Keratinocyte (primary cell): ENCODE data around the gene TNS1. TPM values are rescaled to one million over a fixed set of nuclear protein-coding genes. Genes with fewer than 3 reads are reported as not detected.
A peak's percentile ranks its signal among the peaks of the same experiment; 100 is the strongest.

Source experiments
- DNase-seq: peaks from one replicate; pipeline ENCODE4 v3.0.0-alpha.2; 2011; ENCODE audit warnings: low read depth, missing footprints, low spot score
- FAIRE-seq: peaks from 2 replicates; lab custom pipeline; 2011; peaks lifted over from hg19 to GRCh38; lab: Jason Lieb, UNC
- H2AFZ ChIP-seq: 2 replicates; pipeline ENCODE4 v1.6.0; 2012; ENCODE audit warnings: low read length, control low read depth, inconsistent platforms; ENCODE audit not compliant: control insufficient read depth
- H3K27ac ChIP-seq: 2 replicates; pipeline ENCODE4 v1.5.1; 2011; ENCODE audit warnings: low read length; ENCODE audit not compliant: control insufficient read depth, insufficient read depth
- H3K27me3 ChIP-seq: 3 replicates; pipeline ENCODE4 v1.6.0; 2011; ENCODE audit warnings: low read length; ENCODE audit not compliant: control insufficient read depth, insufficient read depth; ENCODE audit errors: extremely low read depth
- H3K36me3 ChIP-seq, 2 experiments: 2 replicates in 1 of 2; 3 replicates in 1 of 2; pipeline ENCODE4 v1.5.1; 2011; ENCODE audit warnings: low read length in 2 of 2, mild to moderate bottlenecking in 1 of 2; ENCODE audit not compliant: control insufficient read depth in 2 of 2, insufficient read depth in 2 of 2; ENCODE audit errors: extremely low read depth in 1 of 2
- H3K4me1 ChIP-seq: 3 replicates; pipeline ENCODE4 v1.5.1; 2011; ENCODE audit warnings: low read length; ENCODE audit not compliant: control insufficient read depth, insufficient read depth; ENCODE audit errors: extremely low read depth
- H3K4me2 ChIP-seq: 3 replicates; pipeline ENCODE4 v1.6.0; 2011; ENCODE audit warnings: low read depth, low read length; ENCODE audit not compliant: control insufficient read depth, insufficient read depth; ENCODE audit errors: extremely low read depth
- H3K4me3 ChIP-seq, 3 experiments: fragments of 200-600 bp in 1 of 3; sonication (generic) in 1 of 3; 2 replicates in 2 of 3; 3 replicates in 1 of 3; pipeline ENCODE4 v1.5.1; 2011 to 2016; ENCODE audit warnings: low read length in 3 of 3, mild to moderate bottlenecking in 3 of 3, control low read depth in 2 of 3, inconsistent platforms in 1 of 3, low read depth in 1 of 3, mixed read lengths in 1 of 3, mixed run types in 1 of 3, moderate library complexity in 1 of 3; ENCODE audit not compliant: control insufficient read depth in 2 of 3, insufficient read depth in 2 of 3; ENCODE audit errors: extremely low read depth in 1 of 3
- H3K79me2 ChIP-seq: 2 replicates; pipeline ENCODE4 v1.6.0; 2012; ENCODE audit warnings: low read length; ENCODE audit not compliant: control insufficient read depth, insufficient read depth
- H3K9ac ChIP-seq: 3 replicates; pipeline ENCODE4 v1.6.0; 2011; ENCODE audit warnings: low read length; ENCODE audit not compliant: control insufficient read depth, insufficient read depth; ENCODE audit errors: extremely low read depth
- H3K9me1 ChIP-seq: 3 replicates; pipeline ENCODE4 v1.6.0; 2011; ENCODE audit warnings: low read length; ENCODE audit not compliant: control insufficient read depth, insufficient read depth; ENCODE audit errors: extremely low read depth
- H3K9me3 ChIP-seq: 2 replicates; pipeline ENCODE4 v1.5.1; 2012; ENCODE audit warnings: low read depth, low read length; ENCODE audit not compliant: control insufficient read depth
- H4K20me1 ChIP-seq: 3 replicates; pipeline ENCODE4 v1.6.0; 2011; ENCODE audit warnings: low read length; ENCODE audit not compliant: control insufficient read depth, insufficient read depth; ENCODE audit errors: extremely low read depth
- EZH2 ChIP-seq: IDR thresholded peaks from one replicate; pipeline ENCODE4 v1.6.1; 2012; ENCODE audit warnings: inconsistent platforms, mild to moderate bottlenecking, low read length, moderate library complexity
- dilution Hi-C: fragments of 300-500 bp; cut with MboI; formaldehyde crosslinking; loops from one replicate; pipeline ENCODE4 v1.7.0; 2020; ENCODE audit warnings: low sequenced_read_pairs; ENCODE audit not compliant: extremely low pct_ligation_motif_present
- polyA plus RNA-seq, 5 experiments: library from polyadenylated mRNA; depleted of rRNA in 3 of 5; stranded (reverse) in 3 of 5; stranded (forward) in 1 of 5; unstranded in 1 of 5; fragments of >200 nt; gene quantifications; 1 replicate in 1 of 5; 2 replicates in 3 of 5; 3 replicates in 1 of 5; pipeline versions ENCODE4 v1.2.1 to v1.2.3, GENCODE V29; 2011 to 2012; ENCODE audit warnings: missing spikeins in 2 of 5, low read depth in 1 of 5, low replicate concordance in 1 of 5
- TF ChIP-seq, protein P1 (sequence below), 3 experiments: IDR thresholded peaks in 1 of 3; conservative IDR thresholded peaks in 1 of 3; optimal IDR thresholded peaks in 1 of 3; 2 replicates in 2 of 3; 3 replicates in 1 of 3; pipeline versions ENCODE3 to v1.5.1; 2011; ENCODE audit warnings: low read length in 3 of 3, mild to moderate bottlenecking in 3 of 3, moderate library complexity in 2 of 3, control low read depth in 1 of 3, inconsistent platforms in 1 of 3; ENCODE audit not compliant: insufficient read depth in 2 of 3; ENCODE audit errors: extremely low read depth in 1 of 3

Gene TNS1
- polyA plus RNA-seq, 1 donor (not counting 4 experiments of a cell fraction or from before 2014, with no cell fraction given): 2.5 TPM

- H3K27me3 ChIP-seq: peaks cover 39% of the 10 kb centered on the region
- H3K4me2 ChIP-seq: no peak overlapping the region
- no peak for FAIRE-seq
- no peak overlapping the region for H3K27ac ChIP-seq
- H3K4me1 ChIP-seq: peaks cover 41% of the 10 kb centered on the region
- H3K79me2 ChIP-seq: no peaks in the 10 kb centered on the region
- no peak overlapping the region for H3K4me3 ChIP-seq
- H2AFZ ChIP-seq: no peak overlapping the region
- H4K20me1 ChIP-seq: no peaks in the 10 kb centered on the region
- DNase-seq: no peak
- dilution Hi-C loops: no loop called here
- H3K9me1 ChIP-seq: no peaks in the 10 kb centered on the region
- H3K36me3 ChIP-seq: no peaks in the 10 kb centered on the region
- no peak overlapping the region for H3K9ac ChIP-seq
- H3K9me3 ChIP-seq: no peaks in the 10 kb centered on the region
- no peak for TF ChIP-seq EZH2
- TF ChIP-seq, protein P1, sequence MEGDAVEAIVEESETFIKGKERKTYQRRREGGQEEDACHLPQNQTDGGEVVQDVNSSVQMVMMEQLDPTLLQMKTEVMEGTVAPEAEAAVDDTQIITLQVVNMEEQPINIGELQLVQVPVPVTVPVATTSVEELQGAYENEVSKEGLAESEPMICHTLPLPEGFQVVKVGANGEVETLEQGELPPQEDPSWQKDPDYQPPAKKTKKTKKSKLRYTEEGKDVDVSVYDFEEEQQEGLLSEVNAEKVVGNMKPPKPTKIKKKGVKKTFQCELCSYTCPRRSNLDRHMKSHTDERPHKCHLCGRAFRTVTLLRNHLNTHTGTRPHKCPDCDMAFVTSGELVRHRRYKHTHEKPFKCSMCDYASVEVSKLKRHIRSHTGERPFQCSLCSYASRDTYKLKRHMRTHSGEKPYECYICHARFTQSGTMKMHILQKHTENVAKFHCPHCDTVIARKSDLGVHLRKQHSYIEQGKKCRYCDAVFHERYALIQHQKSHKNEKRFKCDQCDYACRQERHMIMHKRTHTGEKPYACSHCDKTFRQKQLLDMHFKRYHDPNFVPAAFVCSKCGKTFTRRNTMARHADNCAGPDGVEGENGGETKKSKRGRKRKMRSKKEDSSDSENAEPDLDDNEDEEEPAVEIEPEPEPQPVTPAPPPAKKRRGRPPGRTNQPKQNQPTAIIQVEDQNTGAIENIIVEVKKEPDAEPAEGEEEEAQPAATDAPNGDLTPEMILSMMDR (optimal IDR thresholded peaks at IDR 0.05 in 1 of 3, IDR thresholded peaks at IDR 0.05 in 1 of 3, conservative IDR thresholded peaks at IDR 0.05 in 1 of 3; ENCODE audit: extremely low read depth in 1 of 3, insufficient read depth in 2 of 3, low read length in 3 of 3): no peak
These were observed 3.9 kb upstream of the TNS1 start for GRCh38 chr2:218006741-218007140.

DNA sequence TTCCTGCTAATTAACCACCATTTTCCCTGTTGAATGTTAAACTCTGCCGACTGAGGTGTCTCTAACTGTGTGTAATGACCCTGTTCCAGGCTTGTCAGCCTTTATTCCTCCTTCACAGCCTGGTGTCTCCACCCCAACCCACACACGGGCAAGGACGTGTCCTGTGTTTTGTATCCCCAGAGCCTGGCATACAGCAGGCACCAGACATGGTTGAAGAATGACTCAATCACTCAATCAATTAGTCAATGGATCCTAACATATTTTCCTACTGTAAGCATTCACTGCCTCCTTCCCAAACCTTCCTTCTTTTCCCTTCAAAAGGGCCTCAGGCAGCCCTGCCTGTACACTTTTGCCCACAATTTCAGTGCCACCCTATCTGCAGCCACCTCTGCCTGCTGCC, 2.7 kb upstream of the TNS1 start:
- H3K4me3 ChIP-seq: no peak overlapping the region
- H3K27ac ChIP-seq: no peak overlapping the region
- peak overlapping the region; percentile 73 for H3K4me2 ChIP-seq
- no peaks in the 10 kb centered on the region for H3K79me2 ChIP-seq
- dilution Hi-C loops: no loop called here
- no peaks in the 10 kb centered on the region for H3K9me3 ChIP-seq
- H3K9ac ChIP-seq: no peak overlapping the region
- peaks cover 41% of the 10 kb centered on the region for H3K4me1 ChIP-seq
- peaks cover 31% of the 10 kb centered on the region for H3K27me3 ChIP-seq
- H4K20me1 ChIP-seq: no peaks in the 10 kb centered on the region
- H2AFZ ChIP-seq: no peak overlapping the region
- no peaks in the 10 kb centered on the region for H3K9me1 ChIP-seq
- H3K36me3 ChIP-seq: no peaks in the 10 kb centered on the region
- FAIRE-seq: peak; percentile 98
- peak; percentile 50 for DNase-seq
- TF ChIP-seq, protein P1 (optimal IDR thresholded peaks at IDR 0.05 in 1 of 3, IDR thresholded peaks at IDR 0.05 in 1 of 3, conservative IDR thresholded peaks at IDR 0.05 in 1 of 3; ENCODE audit: extremely low read depth in 1 of 3, insufficient read depth in 2 of 3, low read length in 3 of 3): no peak
- TF ChIP-seq EZH2: no peak
